PC-3 (cell line): ENCODE results near the gene CACNA1S.

Experiments
- CTCF ChIP-seq: fragments of 300-600 bp; sonication (generic); conservative IDR thresholded peaks from 2 replicates; pipeline ENCODE4 v1.5.1; 2017; ENCODE audit warnings: antibody characterized with exemption, low read depth, mild to moderate bottlenecking, low read length
- EZH2 ChIP-seq: fragments of 300-600 bp; sonication (generic); IDR thresholded peaks from one replicate; pipeline ENCODE4 v1.6.1; 2017; ENCODE audit warnings: antibody characterized with exemption, mild to moderate bottlenecking, low read length; ENCODE audit not compliant: unreplicated experiment
- EZH2phosphoT487 ChIP-seq: fragments of 300-600 bp; sonication (generic); IDR thresholded peaks from 2 replicates; pipeline ENCODE4 v1.6.1; 2018; ENCODE audit warnings: mild to moderate bottlenecking, antibody characterized with exemption, low read length, borderline replicate concordance

DNA sequence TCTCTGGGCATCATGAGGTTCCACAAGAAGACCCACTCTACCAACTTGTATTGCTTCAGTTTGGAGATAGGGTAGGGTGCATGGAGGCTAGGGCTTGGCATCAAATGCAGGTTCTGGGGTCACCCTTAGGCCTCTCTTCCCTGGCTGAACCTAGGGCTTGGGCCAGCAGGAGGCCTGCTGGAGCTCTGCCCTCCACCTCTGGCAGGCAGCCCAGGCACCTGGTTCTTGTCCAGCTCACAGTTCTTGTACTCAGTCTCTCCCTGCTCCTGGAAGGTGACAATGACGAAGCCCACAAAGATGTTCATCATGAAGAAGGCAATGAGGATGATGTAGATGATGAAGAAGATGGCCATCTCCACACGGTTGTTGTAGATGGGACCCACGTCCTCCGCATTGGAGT is 51.2 kb downstream of the CACNA1S start:
- TF ChIP-seq CTCF, result no peak
- TF ChIP-seq EZH2, result no peak
- TF ChIP-seq EZH2phosphoT487, result no peak
